Activated T-cell treated with anti-CD3 and anti-CD28 coated beads, Interleukin-2, amount 50 U/mL, for 48 hours (primary cell): ENCODE data around the gene QDPR.

ENCODE experiments used
- DNase-seq, 2 experiments: peaks; one replicate each; pipeline ENCODE4 v3.0.0-alpha.2; 2020

Gene QDPR

GRCh38 chr4:17526695-17527477 lies 15.0 kb upstream of the QDPR start:
- DNase-seq, result no peak

DNA sequence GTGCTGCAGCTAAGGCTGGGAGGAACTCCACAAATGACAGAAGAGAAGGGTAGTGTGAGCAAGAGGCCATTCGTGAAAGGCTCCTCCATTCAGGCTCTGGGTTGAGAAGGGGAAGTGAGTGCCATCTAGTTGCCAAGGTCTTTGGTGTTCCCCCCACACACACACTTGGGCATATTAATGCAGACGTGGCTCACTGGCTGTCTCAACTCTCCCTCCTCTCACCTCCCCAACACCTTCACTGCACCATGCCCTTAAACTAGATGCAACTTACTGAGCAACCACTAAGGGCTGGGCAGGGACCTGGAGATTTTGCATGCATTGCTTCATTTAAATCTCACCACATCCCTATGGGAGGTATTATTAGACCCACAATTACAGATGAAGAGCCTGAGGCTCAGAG lies 11.8 kb upstream of the QDPR start:
- no peak for DNase-seq

DNA sequence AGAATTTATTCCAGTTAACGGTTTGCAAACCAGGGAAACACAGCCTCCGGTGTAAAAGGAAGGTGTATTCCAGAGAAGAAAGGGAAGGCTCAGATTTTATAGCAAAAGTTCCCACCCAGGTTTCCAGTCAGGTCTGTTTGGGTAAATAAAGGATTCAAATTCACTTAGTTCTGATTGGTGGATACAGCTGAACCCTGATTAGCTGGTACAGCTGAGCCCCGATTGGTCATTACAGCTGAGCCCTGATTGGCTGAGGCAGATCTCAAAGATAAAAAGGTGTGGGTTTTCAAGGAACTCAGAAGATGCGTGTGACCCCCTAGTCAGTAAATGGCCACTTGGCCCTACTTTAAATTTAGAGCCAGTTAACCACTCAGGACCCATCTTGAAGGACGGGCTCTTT lies 9.7 kb upstream of the QDPR start:
- no peak for DNase-seq

GRCh38 chr4:17517664-17518063 lies 5.8 kb upstream of the QDPR start:
- no peak for DNase-seq

DNA sequence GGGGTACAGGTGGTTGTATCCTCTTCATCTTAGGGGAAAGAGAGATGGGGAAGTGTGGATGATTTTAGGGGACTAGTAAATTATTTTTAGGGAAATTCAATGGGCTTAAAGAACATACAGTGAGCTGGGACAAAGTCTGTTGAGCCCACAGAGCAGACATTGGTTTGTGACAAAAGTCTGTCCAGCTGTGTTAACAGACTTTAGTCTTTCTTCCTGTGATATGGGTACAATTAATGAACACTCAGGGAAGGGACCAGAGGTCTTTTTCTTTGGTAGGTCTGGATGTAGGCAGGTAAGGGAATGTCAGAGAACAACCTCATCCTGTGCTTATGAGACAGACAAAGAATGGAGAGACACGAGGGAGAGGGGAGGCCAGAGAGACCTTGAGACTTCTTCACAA lies 5.1 kb upstream of the QDPR start:
- DNase-seq, result no peak

GRCh38 chr4:17515445-17516407 lies 3.8 kb upstream of the QDPR start:
- DNase-seq, result no peak

DNA sequence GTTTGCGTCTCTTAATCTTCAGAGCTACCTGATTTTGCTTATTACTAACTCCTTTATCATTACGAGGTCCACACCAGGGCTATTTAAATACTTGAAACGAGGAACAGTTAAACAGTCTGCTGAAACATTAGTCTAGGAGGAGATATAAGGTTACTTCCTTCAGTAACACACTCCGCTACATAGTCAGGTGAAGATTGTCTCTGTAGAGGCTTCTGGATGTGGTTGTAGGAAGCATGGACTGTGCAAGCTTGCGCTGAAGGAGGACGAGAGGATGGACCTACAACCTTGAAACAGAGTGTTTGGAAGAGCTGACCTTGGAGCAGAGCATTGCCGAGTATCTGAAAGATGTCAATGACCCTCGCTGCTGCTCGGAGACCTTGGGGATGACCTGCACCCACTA lies 3.0 kb upstream of the QDPR start, which contains the start of gene CLRN2:
TSS of gene CLRN2 (plus strand) at position 301 of the 400 bp plus-strand sequence. CDS start 102 bp downstream, outside the sequence.
- no peak for DNase-seq

DNA sequence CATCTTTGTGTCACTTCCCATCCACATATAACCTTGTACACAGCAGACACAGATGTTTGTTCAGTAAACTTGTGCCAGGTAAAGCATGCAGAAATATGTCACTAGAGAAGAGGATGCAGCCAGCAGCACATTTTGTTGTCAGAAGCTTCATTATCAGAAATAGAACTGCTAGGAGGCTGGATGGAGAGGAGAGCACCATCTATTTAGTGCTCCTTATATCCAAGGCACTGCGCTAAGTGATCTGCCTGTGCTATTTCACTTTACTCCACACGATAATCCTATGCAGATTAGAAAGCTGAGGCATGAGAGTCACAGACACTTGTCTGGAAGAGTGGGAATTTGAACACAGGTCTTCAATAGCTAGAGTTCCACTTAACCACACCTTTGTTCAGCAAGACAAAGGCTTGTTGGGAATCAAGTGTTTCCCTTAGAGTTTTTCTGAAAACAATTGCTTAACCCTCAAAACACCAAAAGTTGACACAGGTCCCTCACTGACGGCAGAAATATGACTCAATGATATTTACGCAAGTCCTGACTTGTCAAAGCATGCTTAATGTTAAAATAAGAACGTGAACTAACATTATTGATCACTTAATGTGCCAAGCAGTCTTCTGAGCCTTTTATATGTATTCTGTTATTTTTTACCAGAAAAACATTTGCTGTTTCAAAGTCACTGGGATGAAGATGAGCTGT lies 1.2 kb upstream of the QDPR start:
- DNase-seq, result no peak

DNA sequence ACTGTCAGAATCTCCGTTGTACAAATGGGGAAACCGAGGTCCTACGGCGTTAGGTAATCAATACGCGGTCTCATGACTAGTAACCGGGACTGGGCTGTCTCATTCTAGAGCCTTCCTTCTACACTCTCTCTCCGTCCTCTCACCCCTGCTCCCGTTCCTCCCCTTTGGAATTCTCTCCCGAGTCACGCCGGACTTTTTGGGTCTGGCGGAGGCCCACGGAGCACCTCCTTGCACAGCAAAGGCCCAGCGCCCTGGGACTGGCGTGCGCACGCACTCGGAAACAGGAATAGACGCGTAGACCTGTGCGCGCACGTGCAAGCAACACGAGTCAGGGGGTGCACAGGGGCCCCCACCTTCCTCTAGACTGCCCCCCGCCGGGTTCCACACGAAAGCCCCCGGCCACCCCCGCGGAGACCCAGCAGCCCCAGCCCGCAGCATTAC lies 361 bp downstream of the QDPR start:
- peak; percentile 75 to 76 for DNase-seq

GRCh38 chr4:17511051-17511450 lies 839 bp downstream of the QDPR start:
- peak in 1 of 2 experiments; percentile 20 for DNase-seq

DNA sequence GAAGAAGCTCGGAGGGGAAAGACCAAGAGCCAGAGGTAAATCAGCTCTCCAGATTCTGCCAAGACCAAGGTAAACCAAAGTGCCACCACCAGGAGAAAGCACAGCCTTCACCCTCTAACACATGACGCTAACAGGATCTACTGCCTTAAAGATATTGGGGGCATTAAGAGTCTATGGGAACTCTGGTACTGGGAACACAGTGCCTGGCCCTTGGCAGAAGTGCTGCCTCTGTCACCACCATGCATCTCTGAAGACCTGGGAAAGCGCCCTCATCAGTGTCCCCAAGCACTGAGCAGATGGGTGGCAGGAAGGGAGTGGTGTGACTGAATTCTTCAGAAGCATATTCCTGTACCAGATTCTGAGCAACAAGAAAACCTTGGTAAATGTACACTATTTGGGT lies 1.3 kb downstream of the QDPR start:
- DNase-seq, result no peak

DNA sequence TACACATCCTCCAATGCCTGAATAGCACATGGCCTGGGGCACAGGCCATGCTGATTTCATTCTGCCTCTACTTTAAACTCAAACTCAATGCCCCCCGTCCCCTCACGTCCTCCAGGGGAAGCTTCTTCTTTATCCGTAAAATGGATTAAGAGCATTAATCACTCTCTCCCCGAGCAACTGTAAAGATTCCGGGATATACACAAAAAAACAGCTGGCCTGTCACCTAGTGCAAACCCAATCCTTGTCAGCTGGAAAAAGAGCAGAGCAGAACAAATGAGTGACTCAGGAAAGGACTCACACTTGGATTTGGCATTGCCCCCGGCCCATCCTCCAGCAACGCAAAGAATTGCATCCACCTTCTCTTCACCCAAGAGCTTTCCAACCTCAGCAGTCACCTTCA lies 7.8 kb downstream of the QDPR start:
- no peak for DNase-seq

DNA sequence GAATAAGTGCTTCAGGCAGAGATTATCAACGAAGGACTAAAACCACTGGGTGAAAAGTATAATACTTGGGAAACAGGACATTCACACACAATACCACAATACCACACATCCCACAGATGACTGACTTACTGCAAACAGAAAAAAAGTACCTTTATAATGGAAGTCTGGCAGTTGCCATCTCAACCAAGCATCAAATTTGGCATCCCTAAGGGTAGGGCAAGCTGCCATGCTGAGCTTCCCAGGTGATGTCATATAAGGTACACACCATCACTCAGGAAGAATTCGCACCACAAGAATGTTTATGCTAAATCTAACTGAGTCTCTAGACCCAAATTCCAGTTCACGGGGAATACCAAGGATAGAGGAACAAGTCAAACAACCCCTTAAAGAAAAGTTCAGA lies 9.1 kb downstream of the QDPR start:
- no peak for DNase-seq

GRCh38 chr4:17500574-17500973 lies 11.3 kb downstream of the QDPR start:
- DNase-seq, result no peak

GRCh38 chr4:17497890-17498523 lies 13.9 kb downstream of the QDPR start:
- no peak for DNase-seq

- DNase-seq, result peak; percentile 24 to 27
These were observed 17.4 kb downstream of the QDPR start for GRCh38 chr4:17494258-17495190.

- no peak for DNase-seq
These were observed 18.3 kb downstream of the QDPR start for GRCh38 chr4:17493619-17494018.

DNA sequence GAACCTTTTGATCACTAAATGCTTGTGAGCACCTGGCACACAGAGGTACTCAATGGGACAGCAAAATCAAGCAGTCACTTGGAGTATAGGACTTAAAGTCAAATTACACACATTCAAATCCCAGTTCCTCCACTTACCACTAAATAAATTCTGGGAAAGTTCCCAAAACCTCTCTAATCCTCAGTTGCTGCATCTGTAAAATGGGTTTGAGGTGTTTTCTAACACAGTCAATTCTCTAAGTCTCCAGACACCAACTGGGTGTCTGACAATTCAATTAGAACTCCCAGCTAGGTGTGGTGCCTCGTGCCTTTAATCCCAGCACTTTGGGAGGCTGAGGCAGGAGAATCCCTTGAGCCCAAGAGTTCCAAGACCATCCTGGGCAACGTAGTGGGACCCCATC lies 19.0 kb downstream of the QDPR start:
- no peak for DNase-seq

DNA sequence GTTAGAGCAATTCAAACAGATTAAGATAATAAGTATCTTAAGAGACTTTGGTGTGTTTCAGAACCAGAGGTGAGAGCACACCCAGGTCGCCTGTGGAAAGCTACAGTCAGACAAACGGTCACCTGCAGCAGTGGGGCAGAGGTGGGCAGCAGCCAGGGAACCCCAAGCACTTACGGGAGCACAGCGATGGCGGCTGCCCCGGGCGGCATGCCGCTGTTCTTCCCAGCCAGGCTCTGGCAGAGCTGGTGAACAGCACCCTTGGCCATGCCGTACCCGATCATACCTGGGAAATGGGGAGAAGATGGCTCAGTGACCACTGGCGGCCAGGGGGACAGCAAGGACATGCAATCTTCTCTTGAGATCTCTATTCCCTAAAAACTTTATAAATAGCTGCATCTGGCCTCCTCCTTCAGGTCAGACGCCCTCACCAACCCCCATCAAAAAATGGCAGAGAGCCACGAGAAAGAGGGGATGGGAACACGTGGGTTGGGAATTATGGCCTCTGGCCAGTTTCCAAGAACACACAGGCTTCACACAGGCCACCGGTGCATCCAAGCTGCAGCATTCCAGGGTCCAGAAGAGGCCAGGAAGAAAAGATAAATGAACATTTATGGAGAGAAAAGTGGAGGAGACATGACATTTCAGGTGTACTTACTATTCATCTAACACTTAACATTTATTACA lies 19.7 kb downstream of the QDPR start:
- DNase-seq, result no peak

DNA sequence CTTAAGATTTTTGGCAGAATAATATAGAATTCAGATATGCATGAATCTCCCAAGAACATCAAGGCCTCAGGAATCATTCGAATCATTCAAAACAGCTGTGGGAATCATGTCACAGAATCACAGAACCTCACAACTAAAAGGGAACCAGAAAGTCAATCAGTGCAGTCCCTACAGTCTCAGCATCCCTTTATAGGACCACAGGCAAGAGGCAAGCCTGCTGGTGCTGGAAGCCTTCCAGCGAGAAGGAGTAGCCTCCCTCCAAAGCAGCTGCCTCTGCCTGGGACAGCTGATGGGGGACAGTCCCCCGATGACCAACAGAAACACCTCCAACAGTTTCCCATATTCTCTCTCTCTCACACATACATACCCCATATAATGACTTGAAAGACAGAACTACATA lies 20.7 kb downstream of the QDPR start:
- DNase-seq, result no peak

GRCh38 chr4:17490575-17491059 lies 21.3 kb downstream of the QDPR start:
- no peak for DNase-seq
